ENCODE results near the gene PLA2G4B.

- TF ChIP-seq EZH2 (IDR thresholded peaks at IDR 0.05; ENCODE audit: insufficient read depth, poor library complexity, severe bottlenecking) (no peak), EZH2phosphoT487 (IDR thresholded peaks at IDR 0.05; ENCODE audit: insufficient read depth, low read depth) (no peak)
Measured at GRCh38 chr15:41894791-41895463, 56.3 kb downstream of the PLA2G4B start.
